CD4-positive, alpha-beta memory T cell (primary cell): ENCODE results near the gene RBM44. TPM values are rescaled to one million over a fixed set of nuclear protein-coding genes. Genes with fewer than 3 reads are reported as not detected.
A peak's percentile ranks its signal among the peaks of the same experiment; 100 is the strongest.
"Not testable (repeated sequence)": the region's sequence is repeated elsewhere in the genome, so short reads cannot be mapped to it uniquely, and the experiment has no call there.

Experiments used
- CTCF ChIA-PET: fragments of 350-600 bp; sonication (Branson Sonifier 250); formaldehyde crosslinking; loops from one replicate; lab custom pipeline; 2021; ENCODE audit warnings: inconsistent platforms; ENCODE audit not compliant: partially characterized antibody; lab: Charles Lee
- POLR2A ChIA-PET: fragments of 350-600 bp; sonication (Branson Sonifier 250); formaldehyde crosslinking; loops from one replicate; lab custom pipeline; 2021; ENCODE audit not compliant: partially characterized antibody; lab: Charles Lee
- DNase-seq, 5 donors: peaks; one replicate each; pipeline versions ENCODE4 v3.0.0 to v3.0.0-alpha.2; 2020 to 2022; ENCODE audit warnings: mixed read lengths in 1 of 5
- H3K27ac ChIP-seq: one replicate; pipeline ENCODE4 v1.7.0; 2013; ENCODE audit warnings: low read depth, low read length
- H3K27me3 ChIP-seq: 2 replicates; pipeline ENCODE4 v1.7.0; 2013; ENCODE audit warnings: mild to moderate bottlenecking, low read length, moderate library complexity; ENCODE audit not compliant: insufficient read depth
- H3K36me3 ChIP-seq: 2 replicates; pipeline ENCODE4 v1.7.0; 2013; ENCODE audit warnings: mild to moderate bottlenecking, low read length, moderate library complexity; ENCODE audit not compliant: insufficient read depth
- H3K4me1 ChIP-seq: 2 replicates; pipeline ENCODE4 v1.7.0; 2013; ENCODE audit warnings: mild to moderate bottlenecking, low read length, moderate library complexity; ENCODE audit not compliant: insufficient read depth
- H3K4me3 ChIP-seq, 2 donors: one replicate each; pipeline ENCODE4 v1.7.0; 2013; ENCODE audit warnings: low read length in 2 of 2, mild to moderate bottlenecking in 1 of 2
- H3K9me3 ChIP-seq, 2 donors: one replicate each; pipeline ENCODE4 v1.7.0; 2013; ENCODE audit warnings: low read length in 2 of 2, control low read depth in 1 of 2; ENCODE audit not compliant: control insufficient read depth in 1 of 2
- H3K27ac Mint-ChIP-seq, 7 donors: one replicate each; pipeline ENCODE4 v1.8.0; 2020 to 2021; ENCODE audit warnings: mixed read lengths in 7 of 7, mild to moderate bottlenecking in 6 of 7, inconsistent platforms in 3 of 7, moderate library complexity in 3 of 7
- H3K27me3 Mint-ChIP-seq, 2 donors: one replicate each; pipeline ENCODE4 v1.8.0; 2020 to 2021; ENCODE audit warnings: mixed read lengths in 2 of 2
- H3K36me3 Mint-ChIP-seq, 2 donors: one replicate each; pipeline ENCODE4 v1.8.0; 2020 to 2021; ENCODE audit warnings: mixed read lengths in 2 of 2, inconsistent platforms in 1 of 2, mild to moderate bottlenecking in 1 of 2
- H3K4me1 Mint-ChIP-seq, 4 donors: one replicate each; pipeline ENCODE4 v1.8.0; 2020 to 2021; ENCODE audit warnings: mixed read lengths in 4 of 4, mild to moderate bottlenecking in 1 of 4
- H3K4me3 Mint-ChIP-seq, 8 donors: one replicate each; pipeline ENCODE4 v1.8.0; 2020 to 2021; ENCODE audit warnings: mixed read lengths in 8 of 8, mild to moderate bottlenecking in 7 of 8, moderate library complexity in 6 of 8, inconsistent platforms in 3 of 8
- H3K9me3 Mint-ChIP-seq, 8 donors: one replicate each; pipeline ENCODE4 v1.8.0; 2020 to 2021; ENCODE audit warnings: mixed read lengths in 8 of 8, mild to moderate bottlenecking in 5 of 8, inconsistent platforms in 3 of 8, moderate library complexity in 1 of 8
- intact Hi-C: fragments of 100-400 bp; cut with micrococcal nuclease; formaldehyde crosslinking; loops from one replicate; pipeline ENCODE4 v1.15.1; 2023
- polyA plus RNA-seq, 2 donors: library from polyadenylated mRNA; unstranded; fragments of 300-500 nt; fragmentation: Illumina TruSeq; gene quantifications; one replicate each; pipeline ENCODE4 v1.2.3, GENCODE V29; 2021
- total RNA-seq, 2 experiments: library from RNA; stranded (reverse); gene quantifications; one replicate each; pipeline ENCODE4 v1.2.3, GENCODE V29; 2021

RBM44 gene
- total and polyA plus RNA-seq, 4 experiments from 2014 or later, result 0.17 to 1.1 (median 0.47) TPM

DNA sequence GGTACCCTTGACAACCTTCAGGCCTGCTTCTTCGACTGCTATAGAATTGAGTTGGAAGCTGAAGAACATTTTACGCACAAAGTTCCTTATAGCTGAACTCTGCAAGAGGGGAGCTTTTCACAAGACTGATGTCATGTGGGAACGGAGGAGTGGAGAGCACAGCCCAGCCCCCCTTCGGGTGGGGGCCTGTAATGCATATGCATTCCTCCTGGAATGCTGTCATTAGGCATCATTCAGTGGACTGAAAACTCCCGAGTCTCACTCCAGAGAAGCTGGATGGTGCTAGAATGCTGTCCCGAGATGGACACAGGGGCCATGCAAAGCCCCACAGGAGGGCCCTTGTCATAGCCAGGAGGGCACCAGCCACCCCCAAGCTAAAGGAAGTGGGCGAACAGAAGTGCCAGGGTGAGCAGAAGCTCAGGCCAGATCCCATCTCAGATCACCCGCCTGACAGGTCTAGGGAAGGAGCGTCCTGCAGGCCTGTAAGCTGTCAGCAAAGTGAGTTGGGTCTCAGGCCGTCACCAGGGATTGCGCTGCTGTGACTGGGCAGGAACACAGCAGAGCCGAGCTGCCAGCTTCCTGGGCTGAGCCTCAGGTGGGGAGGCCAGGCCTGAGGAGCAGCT, 43.8 kb upstream of the RBM44 start:
- DNase-seq, result no peak
- peaks cover 87% of the 10 kb centered on the region for H3K36me3 ChIP-seq
- Mint-ChIP-seq H3K27me3 (no peaks in the 10 kb centered on the region), H3K36me3 (peaks cover 61 to 83% of the 10 kb centered on the region in 2 donors), H3K9me3 (no peaks in the 10 kb centered on the region), H3K4me3 (no peak overlapping the region), H3K27ac (no peak overlapping the region), H3K4me1 (peaks cover 3 to 21% (median 8%) of the 10 kb centered on the region in 4 donors)
- H3K9me3 ChIP-seq, result no peaks in the 10 kb centered on the region
- ChIA-PET CTCF (interaction anchor here (0.8 to 2.6 kb wide), 4 partner anchors 9 to 242 kb away, joined by 3 to 15 read pairs (median 8); no protein-coding TSS in a partner anchor), POLR2A (interaction anchor here (0.9 kb wide), 1 partner anchor 63 kb away, joined by 3 read pairs; no protein-coding TSS in a partner anchor)
- no peak overlapping the region for H3K27ac ChIP-seq
- intact Hi-C loops, result no loop called here
- H3K4me1 ChIP-seq, result peaks cover 5% of the 10 kb centered on the region
- no peak overlapping the region for H3K4me3 ChIP-seq
- H3K27me3 ChIP-seq, result no peaks in the 10 kb centered on the region

GRCh38 chr2:237757616-237758015, 41.0 kb upstream of the RBM44 start:
- Histone ChIP-seq H3K27ac (no peak overlapping the region), H3K27me3 (no peaks in the 10 kb centered on the region), H3K9me3 (no peaks in the 10 kb centered on the region), H3K36me3 (peaks cover 91% of the 10 kb centered on the region), H3K4me3 (no peak overlapping the region), H3K4me1 (peaks cover 5% of the 10 kb centered on the region)
- Mint-ChIP-seq H3K4me1 (peaks cover 0 to 9% (median 3%) of the 10 kb centered on the region in 4 donors), H3K27me3 (no peaks in the 10 kb centered on the region), H3K36me3 (peaks cover 71 to 89% of the 10 kb centered on the region in 2 donors), H3K4me3 (no peak overlapping the region), H3K9me3 (no peaks in the 10 kb centered on the region), H3K27ac (peak overlapping the region in 1 of 7 donors; percentile 68)
- peak in 1 of 5 donors; percentile 11 for DNase-seq
- intact Hi-C loops, result no loop called here
- ChIA-PET CTCF (interaction anchor here (1.0 to 1.8 kb wide), 2 partner anchors 16 to 86 kb away, joined by 3 to 5 read pairs; no protein-coding TSS in a partner anchor), POLR2A (no interaction called here)

DNA sequence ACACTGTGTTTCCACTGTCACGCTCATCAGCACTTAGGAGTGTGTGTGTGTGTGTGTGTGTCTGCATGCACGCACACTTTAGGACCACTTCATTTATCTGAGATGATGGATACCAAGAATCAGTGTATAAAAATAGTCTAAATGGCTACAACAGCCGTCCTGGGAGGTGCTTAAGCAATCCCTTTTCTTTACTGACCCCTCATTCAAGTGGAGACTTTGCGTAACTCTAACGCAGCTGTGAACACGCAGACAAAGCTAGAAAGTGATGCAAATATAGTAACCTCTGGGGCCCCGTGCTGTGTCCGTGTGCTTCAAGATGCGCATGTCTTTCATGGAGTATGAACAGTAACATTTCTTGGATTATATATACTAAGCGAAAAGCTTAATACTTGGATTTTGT, 40.4 kb upstream of the RBM44 start:
- no peak overlapping the region for H3K27ac ChIP-seq
- H3K9me3 ChIP-seq, result no peaks in the 10 kb centered on the region
- H3K4me1 ChIP-seq, result no peaks in the 10 kb centered on the region
- H3K36me3 ChIP-seq, result peaks cover 90% of the 10 kb centered on the region
- Mint-ChIP-seq H3K4me3 (no peak overlapping the region), H3K9me3 (no peaks in the 10 kb centered on the region), H3K27me3 (no peaks in the 10 kb centered on the region), H3K36me3 (peaks cover 71 to 89% of the 10 kb centered on the region in 2 donors), H3K27ac (peak overlapping the region in 1 of 7 donors; percentile 24), H3K4me1 (peaks cover 2 to 9% (median 2%) of the 10 kb centered on the region in 4 donors)
- peak in 1 of 5 donors; percentile 22 for DNase-seq
- ChIA-PET CTCF (interaction anchor here (1.0 to 1.8 kb wide), 2 partner anchors 16 to 87 kb away, joined by 3 to 5 read pairs; no protein-coding TSS in a partner anchor), POLR2A (interaction anchor here (1.2 kb wide), 1 partner anchor 85 kb away, joined by 3 read pairs; no protein-coding TSS in a partner anchor)
- no peaks in the 10 kb centered on the region for H3K27me3 ChIP-seq
- H3K4me3 ChIP-seq, result no peak overlapping the region
- intact Hi-C loops, result no loop called here

GRCh38 chr2:237759176-237759575, 39.4 kb upstream of the RBM44 start:
- Histone ChIP-seq H3K9me3 (no peaks in the 10 kb centered on the region), H3K27me3 (no peaks in the 10 kb centered on the region), H3K27ac (no peak overlapping the region), H3K4me1 (no peaks in the 10 kb centered on the region), H3K36me3 (peaks cover 82% of the 10 kb centered on the region), H3K4me3 (no peak overlapping the region)
- Mint-ChIP-seq H3K4me1 (peaks cover 2 to 13% (median 5%) of the 10 kb centered on the region in 4 donors), H3K27ac (peak overlapping the region in 2 of 7 donors; percentile 12 to 24), H3K4me3 (no peak overlapping the region), H3K9me3 (no peaks in the 10 kb centered on the region), H3K27me3 (no peaks in the 10 kb centered on the region), H3K36me3 (peaks cover 72 to 90% of the 10 kb centered on the region in 2 donors)
- ChIA-PET POLR2A (interaction anchor here (1.2 kb wide), 1 partner anchor 86 kb away, joined by 3 read pairs; no protein-coding TSS in a partner anchor), CTCF (interaction anchor here (1.0 kb wide), 1 partner anchor 14 kb away, joined by 3 read pairs; no protein-coding TSS in a partner anchor)
- no peak for DNase-seq
- intact Hi-C loops, result no loop called here

- no peak for DNase-seq
- H3K27ac Mint-ChIP-seq, result peak overlapping the region in 1 of 7 donors; percentile 7
- Histone ChIP-seq H3K4me3 (no peak overlapping the region), H3K4me1 (no peaks in the 10 kb centered on the region), H3K27ac (no peak overlapping the region), H3K9me3 (no peaks in the 10 kb centered on the region), H3K27me3 (no peaks in the 10 kb centered on the region), H3K36me3 (peaks cover 69% of the 10 kb centered on the region)
- ChIA-PET CTCF (interaction anchor here (1.2 to 2.0 kb wide), 2 partner anchors 16 to 88 kb away, joined by 8 to 10 read pairs; no protein-coding TSS in a partner anchor), POLR2A (interaction anchor here (0.6 kb wide), 1 partner anchor 442 kb away, joined by 3 read pairs; no protein-coding TSS in a partner anchor)
- H3K27me3 Mint-ChIP-seq, result no peaks in the 10 kb centered on the region
- H3K36me3 Mint-ChIP-seq, result peaks cover 67 to 85% of the 10 kb centered on the region in 2 donors
- intact Hi-C loops, result no loop called here
- no peaks in the 10 kb centered on the region for H3K9me3 Mint-ChIP-seq
- H3K4me3 Mint-ChIP-seq, result no peak overlapping the region
- H3K4me1 Mint-ChIP-seq, result peaks cover 2 to 13% (median 5%) of the 10 kb centered on the region in 4 donors
These were observed 37.8 kb upstream of the RBM44 start for GRCh38 chr2:237760506-237761502.

DNA sequence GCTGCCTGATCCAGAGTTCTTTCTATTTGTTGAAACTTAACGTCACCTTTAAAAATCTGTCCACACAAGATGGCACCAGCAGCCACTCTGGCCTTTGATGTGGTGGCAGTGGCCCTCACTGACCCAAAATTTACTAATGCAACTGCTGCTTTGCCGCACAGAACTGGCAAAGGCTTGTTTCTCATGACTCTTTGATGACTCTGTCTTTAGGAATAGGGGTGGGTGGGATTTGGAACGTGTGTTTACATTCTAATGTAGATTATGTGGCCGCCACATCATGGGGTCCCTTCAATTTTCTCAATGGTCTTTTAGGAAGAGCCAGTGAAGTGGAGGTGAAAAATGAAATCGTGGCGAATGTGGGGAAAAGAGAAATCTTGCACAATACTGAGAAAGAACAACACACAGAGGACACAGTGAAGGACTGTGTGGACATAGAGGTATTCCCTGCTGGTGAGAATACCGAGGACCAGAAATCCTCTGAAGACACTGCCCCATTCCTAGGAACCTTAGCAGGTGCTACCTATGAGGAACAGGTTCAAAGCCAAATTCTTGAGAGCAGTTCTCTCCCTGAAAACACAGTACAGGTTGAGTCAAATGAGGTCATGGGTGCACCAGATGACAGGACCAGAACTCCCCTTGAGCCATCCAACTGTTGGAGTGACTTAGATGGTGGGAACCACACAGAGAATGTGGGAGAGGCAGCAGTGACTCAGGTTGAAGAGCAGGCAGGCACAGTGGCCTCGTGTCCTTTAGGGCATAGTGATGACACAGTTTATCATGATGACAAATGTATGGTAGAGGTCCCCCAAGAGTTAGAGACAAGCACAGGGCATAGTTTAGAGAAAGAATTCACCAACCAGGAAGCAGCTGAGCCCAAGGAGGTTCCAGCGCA, 36.0 kb upstream of the RBM44 start:
- CTCF ChIA-PET, result interaction anchor here (1.2 to 2.0 kb wide), 2 partner anchors 18 to 89 kb away, joined by 8 to 10 read pairs; no protein-coding TSS in a partner anchor
- Mint-ChIP-seq H3K27ac (peak overlapping the region in 5 of 7 donors; percentile 6 to 81 (median 48)), H3K36me3 (peaks cover 59 to 84% of the 10 kb centered on the region in 2 donors)
- H3K4me3 Mint-ChIP-seq, H3K9me3 Mint-ChIP-seq, H3K9me3 ChIP-seq, H3K4me1 Mint-ChIP-seq, H3K27me3 Mint-ChIP-seq, POLR2A ChIA-PET, H3K27ac ChIP-seq, H3K4me1 ChIP-seq, DNase-seq, intact Hi-C loops, H3K27me3 ChIP-seq, H3K4me3 ChIP-seq: not testable (repeated sequence)
- peaks cover 61% of the 10 kb centered on the region for H3K36me3 ChIP-seq
